ENCODE results near the gene KDM1A. TPM values are rescaled to one million over a fixed set of nuclear protein-coding genes. Genes with fewer than 3 reads are reported as not detected.

Gene KDM1A
- polyA plus RNA-seq, 1 donor: 84.0 TPM

DNA sequence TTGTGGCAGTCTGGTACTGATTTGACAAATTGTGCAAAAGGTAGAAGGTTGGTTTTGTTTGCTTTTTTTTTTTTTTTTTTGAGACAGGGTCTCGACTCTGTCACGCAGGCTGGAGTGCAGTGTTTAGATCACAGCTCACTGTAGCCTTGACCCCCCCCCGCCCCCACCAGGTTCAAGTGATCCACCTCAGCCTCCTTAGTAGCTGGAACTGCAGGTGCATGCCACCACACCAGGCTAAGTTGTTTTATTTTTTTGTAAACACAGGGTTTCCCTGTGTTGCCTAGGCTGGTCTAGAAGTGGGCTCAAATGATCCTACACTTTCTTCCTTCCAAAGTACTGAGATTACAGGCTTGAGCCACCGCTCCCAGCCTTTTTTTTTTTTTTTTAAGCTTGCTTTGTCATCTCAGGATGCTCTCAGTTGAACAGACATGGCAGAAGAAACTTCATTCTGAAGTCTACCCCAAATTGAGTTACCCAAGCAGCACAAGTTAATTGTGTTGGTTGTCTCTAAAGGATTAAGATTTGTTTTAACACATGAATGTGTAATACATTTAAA, 8.2 kb downstream of the KDM1A start:
- Histone ChIP-seq H3K9me3 (ENCODE audit: control insufficient read depth, low read depth, low read length) (no peaks in the 10 kb centered on the region), H3K27ac (ENCODE audit: low read length) (no peak overlapping the region), H3K27me3 (ENCODE audit: control insufficient read depth, insufficient read depth, low read length) (no peaks in the 10 kb centered on the region), H3K4me1 (ENCODE audit: control insufficient read depth, insufficient read depth, low read length) (no peaks in the 10 kb centered on the region), H3K4me3 (ENCODE audit: low read length) (no peak overlapping the region), H3K36me3 (ENCODE audit: control insufficient read depth, insufficient read depth, low read length) (no peaks in the 10 kb centered on the region)
- DNase-seq: no peak
- no CpG with 5 or more reads among the region's 4 CpGs for WGBS (ENCODE audit: insufficient coverage, low lambda C conversion rate)

DNA sequence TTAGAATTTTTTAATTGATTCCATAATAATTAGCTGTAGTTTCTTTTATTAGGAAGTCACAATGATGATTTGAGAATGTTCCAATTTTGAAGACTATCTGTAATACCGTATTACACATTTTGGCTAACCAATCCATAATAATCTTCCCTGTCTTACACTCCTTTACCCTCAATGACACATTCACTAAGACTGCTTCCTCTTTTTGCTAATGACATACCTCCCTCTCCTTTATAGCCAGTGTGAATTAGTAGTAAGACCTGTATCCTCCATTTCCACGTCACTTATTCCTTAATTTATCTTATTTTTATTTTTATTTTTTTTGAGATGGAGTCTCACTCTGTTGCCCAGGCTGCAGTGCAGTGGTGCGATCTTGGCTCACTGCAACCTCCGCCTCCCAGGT, 10.1 kb downstream of the KDM1A start:
- no peak for DNase-seq
- Histone ChIP-seq H3K4me1 (ENCODE audit: control insufficient read depth, insufficient read depth, low read length) (no peaks in the 10 kb centered on the region), H3K27ac (ENCODE audit: low read length) (no peak overlapping the region), H3K9me3 (ENCODE audit: control insufficient read depth, low read depth, low read length) (no peaks in the 10 kb centered on the region), H3K27me3 (ENCODE audit: control insufficient read depth, insufficient read depth, low read length) (no peaks in the 10 kb centered on the region), H3K4me3 (ENCODE audit: low read length) (no peak overlapping the region), H3K36me3 (ENCODE audit: control insufficient read depth, insufficient read depth, low read length) (no peaks in the 10 kb centered on the region)
- 100% methylated on average over 3 of the region's 4 CpGs for WGBS (ENCODE audit: insufficient coverage, low lambda C conversion rate)

DNA sequence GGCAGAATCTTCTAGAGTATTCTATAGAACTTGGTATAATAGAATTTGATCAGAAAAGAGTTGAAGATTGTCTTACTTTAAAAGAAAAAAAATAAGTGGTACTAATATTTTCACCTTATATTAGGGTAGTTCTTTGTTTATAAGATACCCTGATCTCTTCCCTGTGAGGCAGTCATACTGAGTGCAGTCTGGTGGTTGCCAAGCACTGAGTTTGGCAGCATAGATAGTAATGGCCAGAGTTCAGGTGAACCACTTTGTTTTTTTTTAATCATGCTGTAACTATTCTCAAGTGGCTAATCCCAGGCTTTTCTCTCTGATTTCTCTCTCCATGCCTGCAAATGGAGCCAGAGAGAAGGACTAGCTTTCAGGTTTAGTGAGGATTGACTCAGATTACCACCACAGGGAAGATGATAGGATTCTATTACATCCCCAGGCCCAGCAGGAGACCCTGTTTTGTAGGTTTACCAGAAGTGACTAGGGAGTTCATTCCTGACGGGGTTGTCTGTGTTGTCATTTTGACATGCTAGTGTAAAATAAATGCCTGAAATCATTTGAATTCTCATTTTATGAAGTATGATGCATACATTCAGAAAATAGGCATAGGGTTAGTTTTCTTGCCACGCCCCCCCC, 16.7 kb downstream of the KDM1A start:
- WGBS (ENCODE audit: insufficient coverage, low lambda C conversion rate): no CpG with 5 or more reads among the region's 2 CpGs
- Histone ChIP-seq H3K4me3 (ENCODE audit: low read length) (no peak overlapping the region), H3K4me1 (ENCODE audit: control insufficient read depth, insufficient read depth, low read length) (no peaks in the 10 kb centered on the region), H3K27me3 (ENCODE audit: control insufficient read depth, insufficient read depth, low read length) (no peaks in the 10 kb centered on the region), H3K27ac (ENCODE audit: low read length) (no peak overlapping the region), H3K9me3 (ENCODE audit: control insufficient read depth, low read depth, low read length) (no peaks in the 10 kb centered on the region), H3K36me3 (ENCODE audit: control insufficient read depth, insufficient read depth, low read length) (no peaks in the 10 kb centered on the region)
- no peak for DNase-seq

DNA sequence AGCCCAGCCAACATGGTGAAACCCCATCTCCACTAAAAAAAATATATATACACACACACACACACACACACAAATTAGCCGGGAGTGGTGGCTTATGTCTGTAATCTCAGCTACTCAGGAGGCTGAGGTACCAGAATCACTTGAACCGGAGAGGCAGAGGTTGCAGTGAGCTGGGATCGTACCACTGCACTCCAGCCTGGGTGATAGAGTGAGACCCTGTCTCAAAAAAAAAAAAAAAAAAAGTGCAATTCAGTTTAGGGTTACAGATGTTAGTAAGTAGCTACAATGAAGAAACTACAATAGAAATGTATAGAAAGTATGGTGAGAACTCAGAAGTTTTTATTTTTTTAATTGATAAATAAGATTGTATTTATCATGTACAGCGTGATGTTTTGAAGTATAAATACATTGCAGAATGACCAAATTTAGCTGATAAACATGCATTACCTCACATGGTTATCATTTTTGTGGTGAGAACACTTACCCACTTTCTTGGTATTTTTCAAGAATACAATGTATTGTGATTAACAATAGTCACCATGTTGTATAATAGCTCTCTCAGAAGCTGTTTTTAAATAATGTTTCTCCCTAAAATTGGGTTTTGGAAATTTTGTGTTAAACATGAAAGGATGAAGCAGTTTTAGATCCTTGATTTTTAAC, 17.9 kb downstream of the KDM1A start:
- Histone ChIP-seq H3K9me3 (ENCODE audit: control insufficient read depth, low read depth, low read length) (no peaks in the 10 kb centered on the region), H3K4me3 (ENCODE audit: low read length) (no peak overlapping the region), H3K36me3 (ENCODE audit: control insufficient read depth, insufficient read depth, low read length) (no peaks in the 10 kb centered on the region), H3K27ac (ENCODE audit: low read length) (no peak overlapping the region), H3K4me1 (ENCODE audit: control insufficient read depth, insufficient read depth, low read length) (no peaks in the 10 kb centered on the region), H3K27me3 (ENCODE audit: control insufficient read depth, insufficient read depth, low read length) (no peaks in the 10 kb centered on the region)
- DNase-seq: no peak
- WGBS (ENCODE audit: insufficient coverage, low lambda C conversion rate): 100% methylated on average over 1 of the region's 4 CpGs

DNA sequence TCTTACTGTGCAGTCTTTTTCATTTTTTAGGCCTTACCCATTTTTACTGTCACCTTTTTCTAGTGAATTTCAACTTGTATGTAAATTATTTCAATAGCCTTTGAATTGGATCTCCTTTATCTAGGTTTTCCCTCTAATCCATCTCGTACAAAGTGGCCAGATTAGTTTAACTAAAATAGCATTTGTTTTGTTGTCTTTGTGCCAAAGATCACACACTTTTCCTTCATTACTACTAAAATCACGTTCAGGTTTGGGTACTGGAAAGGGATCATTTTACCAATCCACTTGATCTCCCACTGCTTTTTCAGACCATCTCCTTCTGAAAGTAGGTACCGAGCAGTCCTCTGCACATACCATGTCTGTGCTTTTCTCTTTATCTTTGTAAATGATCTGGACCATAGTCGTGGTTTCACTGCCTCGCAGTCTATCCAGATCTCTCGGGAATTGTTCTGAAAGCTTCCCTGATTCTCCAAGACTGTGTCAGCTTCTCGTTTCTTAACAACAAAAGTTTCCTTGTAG, 20.1 kb downstream of the KDM1A start:
- Histone ChIP-seq H3K27ac (ENCODE audit: low read length) (no peak overlapping the region), H3K27me3 (ENCODE audit: control insufficient read depth, insufficient read depth, low read length) (no peaks in the 10 kb centered on the region), H3K36me3 (ENCODE audit: control insufficient read depth, insufficient read depth, low read length) (peaks cover 1% of the 10 kb centered on the region), H3K4me1 (ENCODE audit: control insufficient read depth, insufficient read depth, low read length) (no peaks in the 10 kb centered on the region), H3K9me3 (ENCODE audit: control insufficient read depth, low read depth, low read length) (no peaks in the 10 kb centered on the region), H3K4me3 (ENCODE audit: low read length) (no peak overlapping the region)
- no peak for DNase-seq
- 68% methylated on average over 4 of the region's 7 CpGs for WGBS (ENCODE audit: insufficient coverage, low lambda C conversion rate)

DNA sequence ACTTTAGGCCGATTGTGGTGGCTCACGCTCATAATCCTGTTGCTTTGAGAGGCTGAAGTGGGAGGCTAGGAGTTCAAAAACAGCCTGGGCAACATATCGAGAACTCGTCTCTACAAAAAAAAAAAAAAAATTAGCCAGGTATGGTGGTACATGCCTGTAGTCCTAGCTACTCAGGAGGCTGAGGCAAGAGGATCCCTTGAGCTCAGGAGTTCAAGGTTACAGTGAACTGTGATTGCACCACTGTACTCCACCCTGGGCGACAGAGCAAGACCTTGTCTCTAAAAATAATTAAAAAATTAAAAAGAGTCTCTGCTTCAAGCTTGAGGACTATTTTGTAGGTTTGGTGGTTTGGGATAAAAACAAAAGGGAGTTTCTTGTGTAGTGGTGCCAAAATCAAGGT, 21.2 kb downstream of the KDM1A start:
- DNase-seq: no peak
- Histone ChIP-seq H3K36me3 (ENCODE audit: control insufficient read depth, insufficient read depth, low read length) (peaks cover 5% of the 10 kb centered on the region), H3K4me3 (ENCODE audit: low read length) (no peak overlapping the region), H3K27ac (ENCODE audit: low read length) (no peak overlapping the region), H3K27me3 (ENCODE audit: control insufficient read depth, insufficient read depth, low read length) (no peaks in the 10 kb centered on the region), H3K9me3 (ENCODE audit: control insufficient read depth, low read depth, low read length) (no peaks in the 10 kb centered on the region), H3K4me1 (ENCODE audit: control insufficient read depth, insufficient read depth, low read length) (no peaks in the 10 kb centered on the region)
- 100% methylated on average over 4 of the region's 5 CpGs for WGBS (ENCODE audit: insufficient coverage, low lambda C conversion rate)

DNA sequence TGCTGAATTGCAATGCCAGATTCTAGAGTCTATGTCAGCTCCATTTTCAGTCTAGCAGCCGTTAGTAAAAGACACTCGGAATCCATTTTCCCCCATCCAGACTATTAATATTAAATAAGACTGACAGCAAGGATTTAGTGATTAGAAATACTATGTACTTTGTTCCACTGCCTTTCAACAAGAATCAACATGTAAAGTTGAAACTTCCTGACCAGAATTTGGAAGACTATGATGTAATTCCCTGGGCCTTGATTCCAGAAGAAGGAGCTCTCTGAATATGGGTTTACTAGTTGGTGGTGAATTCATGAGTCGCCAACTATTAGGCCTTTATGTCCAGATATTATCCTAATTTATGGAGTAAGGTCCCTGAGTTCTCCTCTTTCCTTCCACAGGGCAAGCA, 24.8 kb downstream of the KDM1A start:
- H3K36me3 ChIP-seq (ENCODE audit: control insufficient read depth, insufficient read depth, low read length): peaks cover 5% of the 10 kb centered on the region
- H3K4me3 ChIP-seq (ENCODE audit: low read length): no peak overlapping the region
- DNase-seq: no peak
- H3K4me1 ChIP-seq (ENCODE audit: control insufficient read depth, insufficient read depth, low read length): no peaks in the 10 kb centered on the region
- no peak overlapping the region for H3K27ac ChIP-seq (ENCODE audit: low read length)
- no peaks in the 10 kb centered on the region for H3K27me3 ChIP-seq (ENCODE audit: control insufficient read depth, insufficient read depth, low read length)
- no peaks in the 10 kb centered on the region for H3K9me3 ChIP-seq (ENCODE audit: control insufficient read depth, low read depth, low read length)
- WGBS (ENCODE audit: insufficient coverage, low lambda C conversion rate): no CpG with 5 or more reads among the region's 3 CpGs

DNA sequence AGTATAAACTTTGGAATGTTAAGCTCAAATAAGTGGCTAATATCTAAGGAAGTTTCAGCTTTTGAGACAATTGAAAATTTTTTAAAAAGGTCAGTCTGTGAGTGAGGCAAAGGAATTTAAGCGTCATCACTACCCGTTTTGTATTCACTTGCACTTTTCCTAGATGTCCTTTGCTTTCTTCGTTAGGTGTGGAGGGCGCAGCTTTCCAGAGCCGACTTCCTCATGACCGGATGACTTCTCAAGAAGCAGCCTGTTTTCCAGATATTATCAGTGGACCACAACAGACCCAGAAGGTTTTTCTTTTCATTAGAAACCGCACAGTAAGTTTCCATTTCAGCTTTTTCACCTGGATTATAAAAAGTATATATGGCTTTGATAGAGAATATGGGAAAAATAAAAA, 30.9 kb downstream of the KDM1A start:
- no peaks in the 10 kb centered on the region for H3K9me3 ChIP-seq (ENCODE audit: control insufficient read depth, low read depth, low read length)
- H3K4me3 ChIP-seq (ENCODE audit: low read length): no peak overlapping the region
- WGBS (ENCODE audit: insufficient coverage, low lambda C conversion rate): 97% methylated on average over 5 of the region's 7 CpGs
- H3K36me3 ChIP-seq (ENCODE audit: control insufficient read depth, insufficient read depth, low read length): peaks cover 26% of the 10 kb centered on the region
- DNase-seq: no peak
- no peaks in the 10 kb centered on the region for H3K27me3 ChIP-seq (ENCODE audit: control insufficient read depth, insufficient read depth, low read length)
- no peaks in the 10 kb centered on the region for H3K4me1 ChIP-seq (ENCODE audit: control insufficient read depth, insufficient read depth, low read length)
- H3K27ac ChIP-seq (ENCODE audit: low read length): no peak overlapping the region

DNA sequence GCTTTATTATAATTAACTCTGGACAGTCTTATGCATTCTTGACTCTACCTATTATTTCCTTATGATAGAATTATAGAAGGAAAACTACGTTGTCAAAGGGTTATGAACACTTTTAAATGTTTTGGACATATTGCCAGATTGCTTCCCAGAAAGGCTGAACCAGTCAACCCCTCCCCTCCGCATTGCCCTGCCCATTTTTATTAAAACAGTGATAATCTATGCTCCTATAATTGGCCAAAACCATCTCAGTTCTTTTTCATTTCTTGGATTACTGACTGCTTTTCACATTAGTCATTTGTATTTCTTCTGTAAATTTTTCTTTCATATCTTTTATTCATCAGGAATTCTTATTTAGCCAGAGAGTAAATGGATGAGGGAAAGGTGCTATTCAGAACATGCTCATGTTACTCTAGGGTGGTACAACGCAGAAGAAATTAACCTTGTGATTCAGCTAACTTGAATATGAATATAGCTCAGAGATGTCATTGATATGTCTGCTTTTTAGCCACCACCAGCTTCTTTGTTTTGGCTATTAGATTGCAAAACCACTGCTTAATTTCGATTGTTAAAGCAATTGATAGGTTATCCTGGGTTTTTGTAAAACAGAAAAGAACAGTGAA, 32.1 kb downstream of the KDM1A start:
- Histone ChIP-seq H3K36me3 (ENCODE audit: control insufficient read depth, insufficient read depth, low read length) (peaks cover 30% of the 10 kb centered on the region), H3K4me1 (ENCODE audit: control insufficient read depth, insufficient read depth, low read length) (no peaks in the 10 kb centered on the region), H3K9me3 (ENCODE audit: control insufficient read depth, low read depth, low read length) (no peaks in the 10 kb centered on the region), H3K27me3 (ENCODE audit: control insufficient read depth, insufficient read depth, low read length) (no peaks in the 10 kb centered on the region), H3K4me3 (ENCODE audit: low read length) (no peak overlapping the region), H3K27ac (ENCODE audit: low read length) (no peak overlapping the region)
- WGBS (ENCODE audit: insufficient coverage, low lambda C conversion rate): 100% methylated on average over 2 of the region's 4 CpGs
- DNase-seq: no peak

DNA sequence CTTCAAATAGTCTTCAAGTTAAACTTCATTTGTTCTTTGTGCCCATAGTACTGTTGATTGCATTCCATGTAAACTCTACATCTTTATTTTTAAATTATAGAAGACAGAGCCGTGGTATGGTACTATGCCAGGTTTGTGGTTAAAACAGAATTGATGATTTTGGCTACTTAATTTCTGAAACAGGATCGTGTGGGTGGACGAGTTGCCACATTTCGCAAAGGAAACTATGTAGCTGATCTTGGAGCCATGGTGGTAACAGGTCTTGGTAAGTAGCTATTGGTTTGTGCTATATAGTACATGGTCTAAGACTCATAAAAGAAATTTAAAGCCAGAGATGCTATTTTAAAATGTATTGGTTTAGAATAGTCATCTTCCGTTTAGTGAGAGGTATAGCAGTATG, 38.0 kb downstream of the KDM1A start:
- 100% methylated on average over 1 of the region's 5 CpGs for WGBS (ENCODE audit: insufficient coverage, low lambda C conversion rate)
- H3K4me3 ChIP-seq (ENCODE audit: low read length): no peak overlapping the region
- H3K9me3 ChIP-seq (ENCODE audit: control insufficient read depth, low read depth, low read length): no peaks in the 10 kb centered on the region
- no peaks in the 10 kb centered on the region for H3K4me1 ChIP-seq (ENCODE audit: control insufficient read depth, insufficient read depth, low read length)
- H3K27ac ChIP-seq (ENCODE audit: low read length): no peak overlapping the region
- no peaks in the 10 kb centered on the region for H3K27me3 ChIP-seq (ENCODE audit: control insufficient read depth, insufficient read depth, low read length)
- peaks cover 67% of the 10 kb centered on the region for H3K36me3 ChIP-seq (ENCODE audit: control insufficient read depth, insufficient read depth, low read length)
- no peak for DNase-seq
